GM04504 (cell line): ENCODE results near the gene PPFIA1.
"Not testable (repeated sequence)": the region's sequence is repeated elsewhere in the genome, so short reads cannot be mapped to it uniquely, and the experiment has no call there.

Experiments
- DNase-seq: peaks from one replicate; pipeline ENCODE4 v3.0.0-alpha.2; 2012; ENCODE audit warnings: low read depth

PPFIA1 gene

DNA sequence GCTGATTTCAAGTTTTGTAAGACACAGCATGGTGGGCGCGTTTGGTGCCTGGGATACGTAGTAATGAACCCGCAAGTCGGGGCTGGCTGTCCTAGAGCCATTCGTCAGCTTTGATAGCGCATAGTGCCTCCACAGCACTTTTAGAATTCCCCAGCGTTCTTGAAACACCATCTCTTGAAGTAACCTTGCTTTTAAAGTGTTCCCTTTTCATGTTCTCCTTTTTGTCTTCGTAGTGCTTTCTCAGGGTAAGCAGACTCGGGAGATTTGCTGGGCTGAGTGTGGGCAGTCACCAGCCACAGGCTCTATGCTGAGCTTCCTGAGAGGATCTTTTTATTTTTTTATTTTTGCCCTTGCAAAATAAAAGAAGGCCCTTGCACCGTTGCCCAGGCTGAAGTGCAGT lies 88.3 kb downstream of the PPFIA1 start:
- no peak for DNase-seq

DNA sequence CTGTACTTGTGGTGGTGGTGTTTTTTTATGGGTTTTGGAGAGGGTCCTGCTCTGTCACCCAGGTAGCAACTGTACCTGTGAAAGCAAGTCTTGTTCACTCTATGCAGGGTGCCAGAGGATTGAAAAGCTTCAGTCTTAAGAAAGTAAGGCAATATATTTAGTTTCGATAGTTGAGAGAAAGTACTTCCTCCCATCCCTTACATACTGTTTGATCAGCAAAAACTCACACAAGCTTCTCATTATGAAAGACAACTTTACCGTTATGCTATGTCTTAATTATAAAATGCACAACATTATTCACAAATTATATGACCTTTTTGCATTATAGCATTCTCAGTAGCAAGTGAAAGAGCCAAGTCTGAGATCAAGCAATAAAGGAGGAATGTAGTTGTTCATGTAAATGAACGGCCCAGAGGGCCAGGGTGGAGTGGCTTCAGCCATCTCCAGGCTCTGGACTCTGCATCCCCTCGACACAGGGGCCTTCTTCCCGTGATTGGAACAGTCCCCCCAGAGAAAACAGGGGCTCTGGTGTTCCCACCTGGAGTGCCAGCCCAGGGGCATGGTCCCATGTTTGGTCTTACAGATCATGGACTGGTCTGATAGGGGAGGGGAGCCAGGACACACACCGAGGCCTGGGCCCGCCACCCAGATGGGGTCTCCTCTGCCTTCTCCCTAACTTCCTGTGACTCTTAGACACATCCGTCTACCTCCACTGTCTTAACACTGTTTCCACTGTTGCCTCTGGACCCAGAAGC lies 89.1 kb downstream of the PPFIA1 start:
- no peak for DNase-seq

- no peak for DNase-seq
Observed at GRCh38 chr11:70360211-70360610, 89.7 kb downstream of the PPFIA1 start.

- no peak for DNase-seq
Observed at GRCh38 chr11:70364178-70364577, 93.7 kb downstream of the PPFIA1 start.

DNA sequence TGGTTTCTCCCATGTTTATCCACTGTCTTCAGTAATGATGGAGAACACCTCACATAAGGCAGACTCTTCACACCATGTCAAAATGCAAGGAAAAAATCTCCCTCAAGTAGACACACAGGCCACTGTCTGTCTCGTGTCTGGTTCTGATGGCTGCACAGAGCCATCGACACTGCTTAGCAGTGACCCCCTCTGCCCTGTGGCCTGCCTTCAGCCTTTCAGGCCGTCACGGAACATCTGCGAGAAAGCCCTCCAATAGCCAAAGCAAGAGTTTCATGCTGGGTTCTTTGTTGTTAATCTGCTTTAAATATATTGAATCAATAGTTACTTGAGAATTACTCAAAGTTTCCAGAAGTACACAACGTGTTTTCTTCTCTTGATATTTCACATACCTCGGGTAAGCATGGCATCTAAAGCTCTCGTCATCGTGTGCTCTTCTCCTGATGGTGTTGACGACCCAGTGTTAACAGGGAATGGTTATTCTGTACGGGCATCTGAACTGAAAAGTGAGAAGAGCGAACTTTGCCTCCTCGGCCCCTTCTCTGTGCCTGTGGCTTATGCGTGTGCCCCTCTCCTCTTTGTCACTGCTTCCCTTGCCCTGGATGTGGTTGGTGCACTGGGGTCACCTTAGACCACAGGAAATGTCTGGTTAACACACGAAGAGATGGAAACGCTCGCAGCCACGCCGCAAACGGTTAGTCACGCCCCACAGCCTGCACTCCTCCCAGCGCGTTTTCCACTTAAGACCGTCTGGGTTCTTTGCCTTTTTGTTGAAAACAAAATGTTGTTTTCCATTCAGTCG lies 94.5 kb downstream of the PPFIA1 start:
- DNase-seq: no peak

GRCh38 chr11:70365544-70365927 lies 95.0 kb downstream of the PPFIA1 start:
- no peak for DNase-seq

DNA sequence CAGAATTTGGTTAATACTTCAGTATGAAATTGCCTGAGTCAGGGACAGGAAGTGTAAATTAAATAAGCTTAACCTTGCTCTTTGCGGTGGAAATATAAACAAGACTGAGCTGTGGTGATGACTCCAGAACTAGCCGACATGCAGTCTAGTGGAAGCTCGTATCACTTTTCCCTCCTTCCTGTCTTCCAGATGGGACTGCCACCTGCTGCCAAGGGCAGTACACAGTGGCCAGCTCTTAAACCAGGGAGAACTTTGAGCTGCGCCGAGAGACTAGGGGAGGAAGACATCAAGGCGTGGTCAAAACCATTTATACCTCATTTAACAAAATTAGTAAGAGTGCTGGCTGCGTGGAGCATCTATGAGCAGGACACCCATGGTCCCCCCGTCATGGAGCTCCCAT lies 96.6 kb downstream of the PPFIA1 start:
- DNase-seq: no peak

- no peak for DNase-seq
Observed at GRCh38 chr11:70368961-70369360, 98.5 kb downstream of the PPFIA1 start.

DNA sequence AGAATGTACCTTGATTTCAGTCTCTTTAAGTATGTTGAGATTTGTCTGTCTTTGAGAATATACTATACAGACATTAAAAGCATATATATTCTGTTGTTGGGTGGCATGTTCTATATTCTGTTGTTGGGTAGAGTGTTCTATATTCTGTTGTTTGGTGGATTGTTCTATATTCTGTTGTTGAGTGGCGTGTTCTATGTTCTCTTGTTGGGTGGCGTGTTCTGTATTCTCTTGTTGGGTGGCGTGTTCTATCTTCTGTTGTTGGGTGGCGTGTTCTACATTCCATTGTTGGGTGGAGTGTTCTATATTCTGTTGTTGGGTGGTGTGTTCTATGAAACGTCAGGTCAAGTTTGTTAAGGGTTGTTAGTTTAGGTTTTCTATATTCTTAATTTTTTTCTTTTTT lies 100.8 kb downstream of the PPFIA1 start:
- no peak for DNase-seq

GRCh38 chr11:70372076-70372475 lies 101.6 kb downstream of the PPFIA1 start:
- no peak for DNase-seq

- DNase-seq: no peak
Observed at GRCh38 chr11:70376621-70377020, 106.1 kb downstream of the PPFIA1 start.

DNA sequence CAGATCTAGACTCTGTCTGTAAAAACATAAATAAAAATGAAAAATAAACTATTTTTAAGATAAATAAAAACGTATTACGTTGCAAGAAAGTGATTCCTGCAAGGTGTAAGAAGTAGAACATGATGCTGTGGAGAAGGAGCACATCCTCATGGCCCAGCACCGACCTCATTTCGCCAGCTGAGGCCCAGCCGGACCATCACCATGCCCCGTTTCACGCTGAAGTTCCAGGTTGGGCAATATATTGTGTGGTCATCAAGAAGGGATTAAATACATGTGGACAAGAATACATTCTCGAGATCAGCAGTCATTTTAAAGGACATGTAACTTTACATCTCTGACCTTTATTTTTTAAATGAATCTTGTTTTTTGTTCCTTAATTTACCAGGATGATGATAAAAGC lies 107.2 kb downstream of the PPFIA1 start:
- DNase-seq: no peak

DNA sequence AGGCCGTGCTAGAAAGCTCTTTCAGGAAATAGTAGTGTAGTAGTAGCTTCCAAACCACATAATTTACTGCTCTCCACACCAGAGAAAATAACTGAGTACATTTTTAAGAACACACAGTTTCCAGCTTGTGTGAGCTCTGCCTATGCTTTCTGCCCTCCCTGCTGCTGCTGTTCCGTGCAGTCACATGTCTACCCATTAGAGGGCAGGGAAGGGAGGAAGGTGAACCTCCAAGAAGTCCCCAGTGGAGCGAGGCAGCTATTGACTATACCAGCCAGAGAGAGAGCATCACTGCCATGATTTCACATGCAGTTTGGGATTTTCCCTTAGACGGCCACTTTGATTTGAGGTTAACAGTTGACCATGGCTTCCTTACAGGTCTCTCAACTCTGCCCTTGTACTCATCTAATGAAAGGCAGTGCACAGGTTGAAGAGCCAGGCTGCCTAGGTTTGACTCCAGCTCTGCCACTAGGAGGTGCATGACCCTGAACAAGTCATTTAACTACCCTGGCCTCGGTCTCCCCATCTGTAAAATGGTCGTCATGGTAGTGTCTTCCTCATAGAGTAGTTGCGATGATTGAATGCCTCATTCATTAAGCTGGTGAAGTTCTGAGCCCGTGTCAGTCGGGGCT lies 108.1 kb downstream of the PPFIA1 start:
- no peak for DNase-seq

GRCh38 chr11:70381350-70381749 lies 110.9 kb downstream of the PPFIA1 start:
- no peak for DNase-seq

DNA sequence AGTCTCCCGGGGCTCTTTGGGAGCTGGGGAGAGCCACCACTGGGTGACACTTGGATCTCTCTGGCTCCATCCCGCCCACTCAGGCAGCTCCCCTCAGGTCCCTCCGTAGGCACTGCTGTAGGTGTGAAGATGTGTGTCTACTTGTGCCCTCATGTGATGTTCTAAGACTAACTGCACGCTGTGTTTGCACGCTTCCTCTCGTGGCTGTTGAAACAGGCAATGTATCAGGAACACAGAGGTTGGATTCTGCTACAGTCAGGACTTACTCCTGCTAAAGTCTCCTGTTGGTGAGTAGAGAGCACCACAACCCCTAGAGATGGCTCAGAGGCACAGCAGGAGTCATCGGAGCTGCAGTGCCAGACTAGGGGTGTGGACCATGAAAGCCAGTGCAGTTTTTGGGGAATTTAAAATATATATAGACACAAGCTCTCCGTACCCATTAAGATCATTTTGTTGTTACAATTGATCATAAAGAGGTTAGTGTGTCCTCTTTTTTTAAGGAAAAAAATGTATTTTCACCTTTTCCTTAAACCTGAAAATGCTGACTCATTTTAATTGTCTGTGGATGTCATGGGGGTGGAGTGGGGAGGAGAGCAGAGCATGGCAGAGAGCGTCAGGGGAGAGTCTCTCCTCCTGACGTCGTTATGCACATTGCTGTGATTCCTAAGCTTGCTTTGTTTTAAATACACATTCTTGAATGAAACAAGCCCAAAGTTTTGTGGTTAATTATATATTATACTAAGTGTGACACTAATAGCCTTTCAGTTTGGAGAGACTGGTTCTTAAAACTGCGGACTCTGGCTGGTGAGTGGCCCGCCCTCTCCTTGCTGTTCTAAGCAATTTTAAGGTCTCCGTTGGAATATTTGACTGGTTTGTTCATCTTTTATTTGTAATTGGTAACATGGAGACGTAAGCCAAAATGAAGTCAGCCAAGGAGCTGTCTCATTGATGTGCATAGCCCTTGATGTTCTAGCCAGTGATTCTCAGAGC lies 111.7 kb downstream of the PPFIA1 start:
- no peak for DNase-seq

- DNase-seq: no peak
Observed at GRCh38 chr11:70383664-70384565, 113.4 kb downstream of the PPFIA1 start.

DNA sequence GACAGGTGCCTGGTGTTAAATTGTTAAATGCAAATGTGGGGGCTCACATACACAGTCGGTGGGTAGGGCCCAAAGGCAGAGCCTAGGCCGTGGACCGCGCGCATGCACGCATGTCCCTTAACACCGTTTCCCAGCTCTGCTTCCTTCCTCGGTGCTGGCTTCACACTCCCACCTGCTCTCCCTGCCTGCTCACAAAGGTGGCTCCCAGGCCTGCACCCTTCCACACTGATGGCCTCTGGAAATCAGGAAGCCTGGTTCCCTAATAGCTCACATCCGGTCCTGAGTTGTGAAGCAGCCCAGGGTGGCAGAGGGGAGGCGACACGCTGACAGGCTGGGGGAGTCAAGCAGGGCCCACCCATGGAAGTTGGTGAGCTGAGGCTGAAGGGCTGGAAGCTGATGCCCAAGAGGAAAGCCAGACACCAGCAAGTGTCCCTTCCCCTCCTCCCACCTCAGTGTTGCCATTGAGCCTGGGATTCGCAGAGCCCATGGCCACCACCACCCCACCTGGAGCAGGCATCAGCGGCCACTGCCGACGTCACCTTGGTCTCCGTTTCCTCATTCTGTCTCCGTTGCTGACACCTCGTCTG lies 114.2 kb downstream of the PPFIA1 start:
- no peak for DNase-seq

- DNase-seq: no peak
Observed at GRCh38 chr11:70387564-70387963, 117.1 kb downstream of the PPFIA1 start.

DNA sequence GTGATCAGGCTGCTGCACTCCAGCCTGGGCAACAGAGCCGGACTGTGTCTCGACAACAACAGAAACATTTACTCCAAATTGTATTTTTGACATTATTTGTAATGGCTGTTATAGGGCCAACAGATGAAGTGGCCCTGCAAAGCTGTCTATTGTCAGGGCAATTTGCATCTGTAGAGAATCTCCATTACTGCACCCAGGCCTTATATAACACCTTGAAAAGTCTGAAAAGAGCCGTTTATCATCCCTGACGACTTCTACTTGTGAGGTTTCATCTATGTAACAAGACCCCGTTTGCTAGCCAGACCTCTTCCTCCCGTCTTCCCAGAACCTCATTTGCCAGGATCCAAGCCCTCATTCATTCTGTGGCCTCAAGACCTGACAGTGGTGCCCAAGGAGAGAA lies 118.7 kb downstream of the PPFIA1 start:
- DNase-seq: no peak

DNA sequence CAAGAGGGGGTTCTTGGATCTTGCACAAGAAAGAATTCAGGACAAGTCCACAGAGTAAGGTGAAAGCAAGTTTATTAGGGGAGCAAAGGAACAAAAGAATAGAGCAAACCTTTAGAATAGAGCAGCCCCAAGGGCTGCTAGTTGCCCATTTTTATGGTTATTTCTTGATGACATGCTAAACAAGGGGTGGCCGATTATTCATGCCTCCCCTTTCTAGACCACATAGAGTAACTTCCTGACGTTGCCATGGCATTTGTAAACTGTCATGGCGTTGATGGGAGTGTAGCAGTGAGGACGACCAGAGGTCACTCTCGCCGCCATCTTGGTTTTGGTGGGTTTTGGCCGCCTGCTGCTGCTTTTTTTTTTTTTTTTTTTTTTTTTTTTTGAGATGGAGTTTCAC lies 120.4 kb downstream of the PPFIA1 start:
- not testable (repeated sequence) for DNase-seq
